ENCODE measurements around the gene ARVCF.

ARVCF gene

DNA sequence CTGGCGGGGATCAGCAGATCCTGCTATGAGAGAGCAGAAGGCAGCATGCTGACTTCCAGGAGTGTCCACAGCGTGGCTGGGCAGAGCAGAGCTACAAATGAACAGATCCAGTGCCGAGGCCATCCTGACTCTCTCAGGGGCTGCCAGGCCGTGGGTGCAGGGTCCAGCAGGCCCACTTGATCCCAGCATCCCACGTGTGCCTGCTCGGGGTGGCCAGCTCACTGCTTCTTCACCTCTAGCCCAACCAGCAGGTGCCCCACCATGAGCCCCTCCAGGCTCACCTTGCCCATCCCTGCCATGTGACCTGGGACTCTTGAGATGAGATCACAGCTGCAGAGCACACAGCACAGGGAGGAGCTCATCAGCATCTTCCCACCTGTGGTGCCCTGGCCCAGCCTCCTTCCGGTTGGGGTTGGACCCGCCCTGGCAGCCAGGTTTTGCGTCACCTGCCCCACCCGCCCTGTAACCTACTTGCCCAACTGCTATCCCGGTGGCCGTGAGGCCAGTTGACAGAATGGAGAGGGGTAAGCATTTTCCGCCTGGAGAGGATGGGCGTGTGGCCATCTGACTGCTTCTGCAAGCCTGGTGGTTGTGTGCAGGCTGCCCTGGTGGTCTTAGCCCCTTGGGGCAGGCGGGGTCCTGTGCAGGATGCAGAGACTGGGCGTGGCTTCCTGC is 15.2 kb upstream of the ARVCF start:
- no peak for DNase-seq (ENCODE audit: low read depth)

DNA sequence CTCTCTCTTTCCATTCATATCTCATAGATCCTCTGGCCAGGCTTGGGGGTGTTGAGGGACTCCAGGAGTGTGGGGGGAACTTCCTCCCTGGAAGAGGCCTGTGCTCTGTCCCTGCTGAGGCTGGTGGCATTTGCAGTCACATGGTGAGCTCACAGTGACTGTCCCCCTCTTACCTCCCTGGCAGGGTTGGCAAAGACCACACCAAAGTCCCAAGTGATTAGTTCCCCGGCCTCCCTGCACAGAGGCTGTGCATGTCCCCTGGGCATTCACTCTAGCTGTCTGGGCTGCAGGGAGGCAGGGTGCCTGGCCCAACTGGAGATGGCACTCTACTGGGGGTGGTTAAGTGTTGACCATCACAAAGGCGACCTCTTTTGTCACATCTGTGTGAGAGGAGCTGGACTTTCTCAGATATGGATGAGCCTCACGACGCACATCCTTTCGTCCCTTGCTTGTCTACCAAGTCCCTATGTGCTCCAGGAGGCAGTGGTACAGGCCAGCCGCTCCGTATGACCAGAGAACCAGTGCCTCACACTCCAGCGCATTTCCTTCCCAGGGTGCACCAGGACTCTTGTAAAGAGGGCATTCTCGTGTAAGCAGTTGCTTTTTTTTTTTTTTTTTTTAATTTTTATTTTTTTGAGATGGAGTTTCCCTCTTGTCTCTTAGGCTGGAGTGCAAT is 13.1 kb upstream of the ARVCF start:
- DNase-seq (ENCODE audit: low read depth): no peak

DNA sequence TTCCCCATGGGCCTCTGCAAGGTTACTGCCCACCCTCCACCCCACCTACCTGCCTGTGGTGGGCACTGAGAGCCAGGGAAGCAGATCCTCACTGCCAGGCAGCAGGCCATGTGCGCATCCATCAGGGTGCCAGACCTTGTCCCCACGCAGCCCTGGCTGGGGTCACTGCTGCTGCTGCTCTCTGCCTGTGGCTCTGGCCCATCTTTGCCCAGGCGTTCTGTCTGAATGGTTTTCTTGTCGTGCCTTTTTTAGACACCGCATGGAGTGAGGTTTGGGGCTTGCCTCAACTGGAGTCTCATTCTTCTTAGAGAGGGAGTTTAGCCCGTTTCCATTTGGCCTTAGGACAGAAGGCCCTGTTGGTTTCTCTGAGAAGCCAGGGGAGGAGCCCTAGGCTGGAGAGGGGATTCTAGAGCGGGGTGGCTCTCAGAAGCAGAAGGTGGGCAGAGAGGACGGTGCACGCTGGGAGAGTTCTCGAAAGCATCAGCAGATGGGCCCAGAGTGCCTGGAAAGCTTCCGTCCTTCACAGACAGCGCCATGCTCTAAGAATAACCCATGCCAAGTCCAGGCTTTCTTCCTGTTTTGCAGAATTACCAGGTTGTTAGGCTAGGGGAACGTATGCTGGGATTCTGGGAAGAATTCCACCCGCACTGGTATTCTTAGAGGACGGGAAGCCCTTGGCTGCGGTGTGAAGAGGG is 12.4 kb upstream of the ARVCF start:
- no peak for DNase-seq (ENCODE audit: low read depth)

DNA sequence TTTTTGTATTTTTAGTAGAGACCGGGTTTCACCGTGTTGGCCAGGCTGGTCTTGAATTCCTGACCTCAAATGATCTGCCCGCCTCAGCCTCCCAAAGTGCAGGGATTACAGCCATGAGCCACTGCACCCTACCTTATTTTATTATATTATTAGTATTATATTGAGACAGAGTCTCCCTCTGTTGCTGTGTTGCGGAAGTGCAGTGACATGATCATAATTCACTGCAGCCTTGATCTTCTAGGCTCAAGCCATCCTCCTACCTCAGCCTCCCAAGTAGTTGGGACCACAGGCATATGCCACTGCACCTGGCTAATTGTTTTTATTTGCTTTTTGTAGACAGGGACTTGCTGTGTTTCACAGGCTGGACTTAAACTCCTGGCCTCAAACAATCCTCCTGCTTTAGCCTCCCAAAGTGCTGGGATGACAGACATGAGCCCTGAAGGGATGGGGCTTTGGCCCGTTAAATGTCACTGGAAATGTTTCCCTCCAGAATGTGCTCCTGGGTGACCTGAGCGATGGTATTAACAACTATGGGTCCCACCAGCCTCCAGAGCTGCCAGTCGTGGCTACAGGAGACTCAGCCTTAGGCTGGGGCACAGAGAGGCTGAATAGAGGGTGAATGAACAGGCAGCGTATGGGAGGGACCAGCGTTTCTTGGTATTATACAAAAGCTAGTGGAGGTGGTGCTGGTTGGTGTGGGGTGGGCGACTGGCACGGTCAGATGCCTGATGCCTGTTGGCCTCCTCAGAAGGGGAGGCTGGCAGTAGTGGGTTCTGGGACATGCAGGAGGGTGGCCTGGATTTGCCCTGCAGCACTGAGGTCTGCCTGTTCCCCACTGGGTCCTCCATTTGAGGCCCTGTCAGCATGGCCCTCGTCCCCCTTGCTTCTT is 11.6 kb upstream of the ARVCF start:
- no peak for DNase-seq (ENCODE audit: low read depth)

DNA sequence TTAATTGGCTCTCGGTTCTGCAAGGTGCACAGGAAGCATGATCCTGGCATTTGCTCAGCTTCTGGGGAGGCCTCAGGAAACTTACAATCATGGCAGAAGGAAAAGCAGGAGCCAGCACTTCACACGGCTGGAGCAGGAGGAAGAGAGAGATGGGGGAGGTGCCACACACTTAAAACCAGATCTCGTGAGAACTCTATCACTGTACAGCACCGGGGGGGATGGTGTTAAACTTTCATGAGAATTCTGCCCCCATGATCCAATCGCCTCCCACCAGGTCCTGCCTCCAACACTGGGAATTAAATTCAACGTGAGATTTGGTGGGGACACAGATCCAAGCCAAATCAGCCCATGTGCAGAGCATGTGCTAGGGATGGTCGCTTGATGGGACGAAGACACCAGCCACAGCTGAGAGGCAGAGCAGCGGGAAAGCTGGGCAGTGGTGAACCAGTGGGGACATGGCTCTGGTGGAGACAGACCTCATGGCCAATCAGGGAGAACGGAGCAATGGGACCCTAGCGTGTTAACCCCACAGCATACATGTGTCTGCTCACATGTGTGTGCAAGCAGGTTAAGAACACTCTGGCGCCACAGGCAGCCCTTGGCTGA is 10.5 kb upstream of the ARVCF start:
- DNase-seq (ENCODE audit: low read depth): no peak

DNA sequence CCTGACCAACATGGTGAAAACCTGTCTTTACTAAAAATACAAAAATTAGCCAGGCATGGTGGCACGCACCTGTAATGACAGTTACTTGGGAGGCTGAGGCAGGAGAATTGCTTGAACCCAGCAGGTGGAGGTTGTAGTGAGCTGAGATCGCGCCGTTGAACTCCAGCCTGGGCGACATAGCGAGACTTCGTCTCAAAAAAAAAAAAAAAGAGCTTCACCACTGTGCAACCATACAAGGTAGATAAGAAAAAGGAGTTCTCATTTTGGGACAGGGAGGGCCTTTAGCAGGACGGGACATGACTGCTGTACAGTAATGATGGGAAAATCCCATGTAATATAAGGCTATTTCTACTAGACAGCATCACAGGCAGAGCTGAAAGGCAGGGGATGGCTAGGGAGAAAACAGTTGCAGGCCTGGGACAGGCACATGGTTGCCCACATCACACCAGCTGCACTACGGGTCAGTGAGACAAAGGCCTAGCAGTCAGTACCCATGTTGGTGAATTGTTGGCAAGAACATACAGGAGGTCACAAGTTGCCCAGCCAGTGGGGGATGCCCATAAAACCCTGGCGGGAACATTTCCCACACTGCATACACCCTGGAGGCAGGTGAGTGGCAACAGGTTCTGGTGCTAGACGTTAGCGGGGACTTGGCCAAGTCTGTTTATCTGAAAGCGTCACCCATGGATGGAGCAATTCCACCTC is 9.7 kb upstream of the ARVCF start:
- DNase-seq (ENCODE audit: low read depth): no peak

DNA sequence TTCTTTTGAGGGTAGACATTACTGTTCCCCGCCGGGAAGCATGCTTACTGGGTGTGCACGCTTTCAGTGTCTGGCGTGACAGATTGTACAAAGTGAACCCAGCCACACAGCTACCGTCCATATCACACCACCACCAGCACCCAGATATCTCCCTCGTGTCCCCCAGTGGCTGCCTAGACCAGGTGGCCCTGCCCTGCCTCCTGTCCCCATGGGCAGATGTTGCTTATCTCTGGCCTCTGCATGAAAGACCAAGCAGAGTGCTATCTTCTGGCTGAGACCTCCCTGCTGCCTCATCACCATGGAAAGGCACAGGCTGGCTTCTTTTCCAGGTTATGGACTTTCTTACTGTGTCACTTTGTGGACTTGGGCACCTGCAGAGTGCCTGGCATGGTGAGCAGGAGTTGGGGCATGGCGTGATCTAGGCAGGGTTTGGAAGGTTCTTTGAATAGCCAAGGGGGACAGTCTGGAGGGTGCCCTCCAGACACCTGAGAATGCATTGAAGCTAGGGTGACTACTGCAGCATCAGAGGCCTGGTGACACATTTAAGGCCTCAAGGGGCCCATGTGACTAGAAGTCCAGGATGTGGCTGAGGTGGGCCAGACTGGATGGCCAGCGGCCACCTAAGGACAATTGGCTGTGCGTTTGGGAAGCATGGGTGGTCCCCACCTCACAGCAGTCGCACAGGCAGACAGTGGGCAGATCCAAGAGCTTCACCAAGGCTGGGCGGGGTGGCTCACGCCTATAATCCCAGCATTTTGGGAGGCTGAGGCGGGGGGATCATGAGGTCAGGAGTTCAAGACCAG is 9.0 kb upstream of the ARVCF start:
- no peak for DNase-seq (ENCODE audit: low read depth)

DNA sequence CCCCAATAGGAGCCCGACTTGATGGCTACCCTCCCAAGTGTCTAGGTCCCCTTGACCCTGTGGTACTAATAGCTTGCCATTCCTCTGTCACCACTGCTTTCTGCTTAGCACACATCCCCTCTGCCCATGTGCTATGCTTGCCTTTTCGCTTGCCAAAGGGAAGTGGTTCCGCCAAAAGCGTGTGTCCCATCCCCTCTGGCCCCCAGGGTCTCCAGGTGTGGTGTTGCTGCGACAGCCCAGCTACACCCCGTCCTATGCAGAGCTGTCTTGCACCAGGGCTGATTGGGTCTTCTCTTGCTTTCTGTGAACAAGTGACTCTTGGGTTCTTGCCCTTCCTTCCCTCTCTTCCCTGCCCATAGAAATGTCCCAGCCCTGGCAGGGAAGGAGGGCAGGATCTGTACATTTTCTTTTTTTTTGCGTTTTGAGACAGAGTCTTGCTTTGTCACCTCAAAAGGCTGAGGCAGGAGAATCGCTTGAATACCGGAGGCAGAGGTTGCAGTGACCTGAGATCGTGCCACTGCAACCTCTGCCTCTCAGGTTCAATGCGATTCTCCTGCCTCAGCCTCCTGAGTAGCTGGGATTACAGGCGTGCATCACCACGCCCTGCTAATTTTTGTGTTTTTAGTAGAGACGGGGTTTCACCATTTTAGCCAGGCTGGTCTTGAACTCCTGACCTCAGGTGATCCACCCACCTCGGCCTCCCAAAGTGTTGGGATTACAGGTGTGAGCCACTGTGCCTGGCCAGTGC is 8.2 kb upstream of the ARVCF start:
- no peak for DNase-seq (ENCODE audit: low read depth)

DNA sequence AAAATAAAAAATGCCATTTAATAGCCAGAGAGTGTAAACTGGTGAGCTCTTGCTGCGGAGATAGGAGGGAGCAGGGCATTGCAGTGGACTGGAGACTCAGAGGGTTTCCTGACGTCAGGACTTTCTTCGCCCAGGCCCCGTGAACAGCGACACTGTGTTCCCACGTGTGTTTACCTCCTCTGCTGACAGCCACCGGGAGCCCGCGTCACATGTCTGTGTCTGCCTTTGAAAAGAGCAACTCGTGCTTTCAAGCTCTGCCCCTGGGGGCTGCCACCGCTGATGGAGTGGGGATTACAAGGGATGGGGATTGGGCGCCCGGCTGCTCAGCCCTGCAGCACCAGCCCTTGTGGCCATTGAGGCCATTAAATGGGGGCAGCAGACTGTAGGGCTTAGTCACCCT is 7.6 kb upstream of the ARVCF start:
- no peak for DNase-seq (ENCODE audit: low read depth)

DNA sequence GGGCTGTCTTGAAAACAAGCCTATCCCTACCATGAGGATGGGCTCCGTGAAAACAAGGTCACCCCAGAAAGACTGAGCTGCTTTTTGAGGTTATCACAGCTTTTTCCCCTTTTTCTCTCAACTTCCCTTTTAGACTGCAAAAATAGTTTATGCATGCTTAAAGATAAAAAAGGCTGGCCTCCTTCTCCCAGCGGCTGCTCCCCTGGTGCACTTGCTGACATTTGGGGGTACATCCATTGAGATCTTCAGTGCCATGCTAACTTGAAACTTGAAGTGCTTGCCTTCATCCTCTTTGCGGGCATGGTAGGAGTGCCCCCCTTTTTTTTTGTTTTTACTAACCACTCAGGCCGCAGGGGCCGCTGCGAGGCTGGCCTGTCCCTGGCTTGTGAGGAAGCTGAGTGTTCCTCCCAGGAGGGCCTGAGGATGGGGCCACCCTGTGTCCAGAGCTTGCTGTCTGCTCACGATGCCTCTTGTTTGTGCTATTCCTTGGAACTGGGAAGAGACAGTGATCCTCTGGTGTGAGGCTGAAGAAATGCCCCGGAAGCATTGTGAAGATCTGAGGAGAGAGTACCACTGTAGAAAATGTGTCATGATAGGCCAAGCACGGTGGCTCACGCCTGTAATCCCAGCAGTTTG is 6.5 kb upstream of the ARVCF start:
- no peak for DNase-seq (ENCODE audit: low read depth)

DNA sequence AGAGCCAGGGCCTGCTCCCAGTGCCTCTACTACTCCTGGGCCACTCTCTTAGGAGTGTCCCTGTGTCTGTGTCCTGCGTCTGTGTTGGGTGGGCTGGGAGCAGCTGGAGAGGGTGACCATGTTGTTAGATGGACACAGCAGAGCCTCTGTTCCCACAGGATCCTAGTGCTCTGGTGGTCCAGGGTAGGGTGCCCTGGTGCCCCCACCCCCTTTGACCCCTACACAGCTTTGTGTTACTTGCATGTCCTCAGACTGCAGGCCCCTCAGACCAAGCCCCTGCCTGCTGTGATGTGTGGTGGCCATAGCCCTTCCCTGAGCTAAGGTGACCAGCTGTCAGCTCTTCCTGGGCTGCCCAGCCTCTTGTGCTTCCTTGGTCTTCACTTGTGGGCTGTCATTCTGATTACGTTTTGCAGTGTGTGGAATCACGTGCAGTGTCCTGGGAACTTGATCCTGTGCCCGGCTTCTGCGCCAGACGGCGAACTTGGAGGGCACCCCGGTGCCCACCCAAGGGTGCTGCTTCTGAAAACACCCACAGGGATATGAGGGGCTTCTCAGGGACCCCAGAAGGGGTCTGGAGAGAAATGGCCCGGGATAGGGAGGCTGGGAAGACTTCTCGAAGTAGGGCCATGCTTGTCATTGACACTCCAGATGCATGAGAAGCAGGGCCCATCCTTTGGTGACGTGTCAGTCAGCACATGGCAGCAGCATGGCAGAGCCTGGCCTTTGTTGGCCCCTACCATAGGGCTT is 5.8 kb upstream of the ARVCF start:
- no peak for DNase-seq (ENCODE audit: low read depth)

DNA sequence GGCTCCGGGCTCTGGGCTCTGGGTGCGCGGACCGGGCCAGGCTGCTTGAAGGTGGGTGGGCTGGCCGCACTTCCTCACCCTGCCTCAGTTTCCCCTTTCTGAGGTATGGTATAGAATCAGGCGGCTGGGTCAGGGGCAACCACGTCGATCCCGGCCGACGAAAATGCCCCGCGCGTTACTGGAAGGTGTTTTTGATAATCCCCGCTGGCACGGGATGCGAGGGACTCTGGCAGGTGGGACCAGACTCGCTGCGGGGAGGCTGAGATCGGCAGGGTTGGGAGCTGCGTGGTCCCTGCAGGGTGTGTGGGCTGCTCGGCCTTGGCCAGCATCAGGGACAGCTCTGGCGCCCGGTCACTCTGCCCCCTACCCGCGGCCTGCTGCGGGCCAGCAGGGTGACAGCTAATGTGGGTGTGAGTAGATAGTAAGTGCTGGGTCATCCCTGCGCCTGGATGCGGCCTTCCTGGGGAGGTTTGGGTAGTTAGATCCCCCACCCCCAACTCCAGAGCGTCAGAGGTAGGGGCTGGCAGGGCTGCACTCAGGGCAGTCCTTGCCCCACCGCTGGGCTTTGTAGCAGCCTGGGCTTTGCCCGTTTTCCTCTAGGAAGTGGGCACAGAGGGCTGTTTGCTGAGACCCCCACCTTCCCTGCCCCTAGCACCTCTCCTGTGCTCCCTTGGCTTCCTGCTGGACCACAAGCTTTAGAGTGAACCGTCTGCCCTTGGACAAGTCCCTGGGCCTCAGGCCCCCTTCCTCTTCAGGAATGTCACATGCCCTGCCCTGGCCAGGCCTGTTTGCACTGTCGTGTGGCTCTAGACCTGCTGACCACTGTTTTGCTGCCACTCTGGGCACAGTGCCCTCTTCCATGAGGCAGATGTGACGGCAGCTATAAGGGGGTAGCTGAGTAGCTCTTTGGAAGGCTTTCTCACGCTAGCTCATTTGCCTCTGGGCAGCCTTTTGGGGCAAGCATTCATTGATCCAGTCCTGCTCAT is 4.9 kb upstream of the ARVCF start:
- DNase-seq (ENCODE audit: low read depth): no peak

DNA sequence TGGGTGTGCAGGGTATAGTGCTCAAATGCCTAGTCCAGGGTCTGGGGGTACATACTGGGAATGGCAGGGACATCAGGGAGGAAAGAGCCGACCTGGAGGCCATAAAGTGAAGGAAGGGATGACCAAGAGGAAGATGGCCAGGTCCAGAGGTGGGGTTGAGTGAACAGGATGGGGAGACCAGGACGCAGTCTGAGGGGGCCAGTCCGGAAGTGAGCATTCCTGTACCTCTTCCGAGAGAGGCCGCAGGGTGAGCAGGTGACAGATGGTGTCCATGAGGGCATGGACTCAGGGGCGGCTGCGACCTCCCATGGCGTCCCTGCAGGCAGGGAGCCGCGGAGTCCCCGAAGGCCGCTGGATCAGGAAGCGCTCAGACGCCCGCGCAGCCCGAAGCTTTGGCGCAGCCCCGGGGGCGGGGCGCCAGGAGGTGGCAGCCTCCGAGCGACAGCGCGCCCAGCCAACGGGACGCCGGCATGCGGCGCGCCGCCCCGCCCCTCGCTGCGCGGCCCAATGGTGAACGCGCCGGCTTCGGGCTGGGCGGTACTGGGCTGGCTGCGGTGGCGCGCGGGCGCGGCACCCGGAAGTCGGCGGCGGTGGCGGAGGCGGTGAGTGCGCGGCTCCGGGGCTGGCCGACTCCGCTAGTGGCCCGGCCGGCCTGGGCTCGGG is 4.0 kb upstream of the ARVCF start, which contains the start of gene TANGO2:
TANGO2 (plus strand) TSS at position 578 of the 663 bp plus-strand sequence. CDS start 15,689 bp downstream, outside the sequence.
- DNase-seq (ENCODE audit: low read depth): peak; percentile 61

DNA sequence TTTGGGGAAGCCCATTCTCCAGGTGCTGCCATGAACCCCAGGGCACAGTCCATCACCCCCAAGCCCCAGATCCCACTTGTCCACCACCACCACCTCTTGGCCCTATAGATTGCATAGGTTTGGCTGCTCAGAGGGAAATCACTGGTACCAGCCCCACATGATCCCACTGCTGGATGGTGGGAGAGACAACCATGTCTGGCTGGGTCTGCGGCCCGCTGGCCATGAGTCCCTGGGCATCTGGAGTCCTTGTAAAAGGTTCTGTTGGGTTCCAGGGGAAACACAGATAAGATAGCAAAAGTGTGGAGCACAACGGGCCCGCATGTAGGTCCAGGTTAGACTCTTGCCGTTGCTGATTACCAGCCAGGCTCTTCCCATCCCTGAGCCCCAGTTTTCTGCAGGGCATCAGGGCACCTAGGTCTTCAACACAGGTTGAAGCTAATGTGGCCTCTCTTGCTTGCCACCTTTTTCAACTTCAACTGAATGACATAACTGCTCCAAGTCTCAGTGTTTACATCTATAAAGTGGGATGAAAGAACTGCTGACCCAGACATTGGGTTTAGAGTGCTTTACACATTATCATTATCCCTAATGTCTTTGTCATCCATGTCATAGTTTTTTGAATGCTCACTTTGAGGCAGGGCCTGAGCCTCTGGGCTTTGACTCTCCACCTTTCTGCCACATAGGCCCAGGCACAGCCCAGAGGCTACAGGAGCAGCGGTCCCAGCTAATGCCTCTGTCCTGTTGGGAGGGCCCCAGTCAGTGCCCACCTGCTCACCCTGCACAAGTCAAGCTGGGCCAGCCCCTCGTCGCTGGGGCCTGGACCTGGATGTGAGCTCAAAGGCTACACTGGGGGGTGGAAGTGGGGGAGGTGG is 3.3 kb upstream of the ARVCF start:
- DNase-seq (ENCODE audit: low read depth): no peak

DNA sequence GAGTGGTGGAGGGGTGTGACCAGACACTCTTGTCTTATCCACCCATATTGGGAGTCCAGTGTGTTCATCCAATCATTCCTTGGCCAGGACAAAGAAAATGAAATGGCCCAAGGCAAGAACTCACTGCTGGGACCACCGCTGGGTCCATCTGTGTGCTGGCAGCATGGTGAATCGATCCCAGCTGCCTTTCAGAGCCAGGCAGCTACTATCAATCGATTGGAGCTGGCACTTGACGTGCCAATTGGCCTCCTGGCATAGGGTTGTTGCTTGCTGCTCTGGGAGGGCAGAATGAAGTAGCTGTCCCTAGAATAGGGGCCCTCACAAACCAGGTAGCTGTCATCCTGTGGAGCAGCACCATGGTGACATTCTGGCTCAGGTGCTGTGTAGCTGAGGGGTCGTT is 1.4 kb upstream of the ARVCF start:
- DNase-seq (ENCODE audit: low read depth): no peak

DNA sequence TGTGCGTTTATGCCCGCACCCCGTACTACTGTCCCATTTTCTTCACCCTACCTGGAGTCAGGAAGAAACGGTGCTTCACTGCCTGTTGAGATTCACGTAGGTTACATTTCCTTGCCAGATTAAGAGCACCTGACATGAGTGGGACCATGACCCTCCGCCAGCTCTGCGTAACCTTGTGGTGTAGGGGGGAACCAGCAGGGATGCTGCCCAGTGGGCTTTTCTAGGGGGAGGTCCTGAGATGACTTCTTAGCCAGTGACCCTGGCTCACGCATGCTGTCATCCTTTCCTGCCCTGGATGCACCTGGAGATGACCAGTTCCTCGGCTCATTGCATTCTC is 967 bp upstream of the ARVCF start:
- no peak for DNase-seq (ENCODE audit: low read depth)
